K562 (cell line): Measurements from ENCODE around the gene SSH3. TPM values are rescaled to one million over a fixed set of nuclear protein-coding genes. Genes with fewer than 3 reads are reported as not detected.

Source experiments
- CBFA2T3 ChIP-seq: fragments of 450-650 bp; IDR thresholded peaks from 2 replicates; pipeline ENCODE4 v1.6.1; 2017
- CCAR2 ChIP-seq: fragments of 200-400 bp; formaldehyde crosslinking; IDR thresholded peaks from 2 replicates; pipeline ENCODE4 v1.6.1; 2017; ENCODE audit warnings: mild to moderate bottlenecking, low read depth, low read length
- FOXJ3 ChIP-seq: sonication (generic); formaldehyde crosslinking; IDR thresholded peaks from 2 replicates; pipeline ENCODE4 v1.4.0; 2020; ENCODE audit warnings: mild to moderate bottlenecking, missing genetic modification reagents
- GATAD2A ChIP-seq: fragments of 450-650 bp; IDR thresholded peaks from 2 replicates; pipeline ENCODE4 v1.6.1; 2017
- GTF2F1 ChIP-seq: IDR thresholded peaks from 2 replicates; pipeline ENCODE4 v1.6.1; 2011; ENCODE audit warnings: low read depth, low read length, improper control_type of control experiment
- HEY1 ChIP-seq: fragments of 250-450 bp; sonication (Bioruptor Pico); IDR thresholded peaks from 2 replicates; pipeline ENCODE4 v1.5.0; 2020; ENCODE audit warnings: mild to moderate bottlenecking, moderate library complexity, borderline replicate concordance
- HNRNPLL ChIP-seq: fragments of 200-400 bp; formaldehyde crosslinking; IDR thresholded peaks from 2 replicates; pipeline ENCODE4 v1.6.1; 2017; ENCODE audit warnings: low read length, low read depth, mild to moderate bottlenecking; ENCODE audit not compliant: poor library complexity, severe bottlenecking
- KAT7 ChIP-seq: sonication (generic); formaldehyde crosslinking; IDR thresholded peaks from 2 replicates; pipeline ENCODE4 v1.8.0; 2022; ENCODE audit warnings: missing genetic modification reagents, mild to moderate bottlenecking, borderline replicate concordance
- KLF6 ChIP-seq: fragments of 250-450 bp; sonication (Bioruptor Pico); IDR thresholded peaks from 2 replicates; pipeline ENCODE4 v1.4.0; 2020; ENCODE audit warnings: mild to moderate bottlenecking, moderate library complexity, borderline replicate concordance
- MAZ ChIP-seq, 2 experiments: fragments of 450-650 bp in 1 of 2; sonication (generic) in 1 of 2; formaldehyde crosslinking; IDR thresholded peaks in 1 of 2; conservative IDR thresholded peaks in 1 of 2; 2 replicates each; pipeline versions ENCODE4 v1.4.0 to v1.5.0; 2020; ENCODE audit warnings: mild to moderate bottlenecking in 1 of 2, missing genetic modification reagents in 1 of 2
- NRF1 ChIP-seq, 2 experiments: fragments of 450-650 bp; IDR thresholded peaks in 1 of 2; conservative IDR thresholded peaks in 1 of 2; 2 replicates each; pipeline ENCODE4 v1.6.1; 2014; ENCODE audit warnings: mild to moderate bottlenecking in 2 of 2
- PYGO2 ChIP-seq: fragments of 450-650 bp; IDR thresholded peaks from 2 replicates; pipeline ENCODE4 v1.6.1; 2016; ENCODE audit warnings: mild to moderate bottlenecking, missing genetic modification characterization, moderate library complexity, missing compliant biosample characterization
- RBM34 ChIP-seq: fragments of 200-400 bp; formaldehyde crosslinking; IDR thresholded peaks from 2 replicates; pipeline ENCODE4 v1.6.1; 2018; ENCODE audit warnings: low read length, borderline replicate concordance; ENCODE audit not compliant: insufficient read depth
- WHSC1 ChIP-seq: IDR thresholded peaks from one replicate; pipeline ENCODE4 v1.6.1; 2012; ENCODE audit warnings: low read length, control low read depth, inconsistent platforms
- ZKSCAN1 ChIP-seq: fragments of 150-350 bp; IDR thresholded peaks from 2 replicates; pipeline ENCODE4 v1.6.1; 2016; ENCODE audit warnings: low read depth, low read length
- ZNF184 ChIP-seq: sonication (generic); formaldehyde crosslinking; IDR thresholded peaks from 2 replicates; pipeline ENCODE4 v1.5.0; 2020; ENCODE audit warnings: missing genetic modification reagents
- ZNF668 ChIP-seq: fragments of 250-450 bp; sonication (Bioruptor Pico); IDR thresholded peaks from 2 replicates; pipeline ENCODE4 v1.8.0; 2022; ENCODE audit warnings: mild to moderate bottlenecking, inconsistent platforms
- polyA plus RNA-seq, 8 experiments: library from polyadenylated mRNA; depleted of rRNA in 4 of 8; stranded (reverse) in 5 of 8; unstranded in 3 of 8; fragments of >200 nt; fragmentation: Nextera tagmentation in 2 of 8; fragmentation: Illumina TruSeq in 1 of 8; extraction: Ambion mirVana in 2 of 8; extraction: Trizol in 1 of 8; gene quantifications; 2 replicates each; pipeline versions ENCODE4 v1.2.1 to v1.2.3, GENCODE V29; 2011 to 2014; ENCODE audit warnings: inconsistent platforms in 1 of 8, missing spikeins in 1 of 8
- total RNA-seq, 7 experiments: library from RNA; depleted of rRNA in 6 of 7; stranded (reverse); fragments of >200 nt in 6 of 7; fragmentation: Illumina TruSeq in 2 of 7; extraction: Trizol in 2 of 7; gene quantifications; 2 replicates each; pipeline versions ENCODE4 v1.2.1 to v1.2.3, GENCODE V29; 2011 to 2021; ENCODE audit warnings: low replicate concordance in 1 of 7
- TF ChIP-seq, protein P1 (sequence below): fragments of 250-450 bp; sonication (Bioruptor Pico); IDR thresholded peaks from 2 replicates; pipeline ENCODE4 v1.8.0; 2022; ENCODE audit warnings: moderate library complexity, mild to moderate bottlenecking, inconsistent platforms
- TF ChIP-seq, protein P2 (sequence below): IDR thresholded peaks from 3 replicates; pipeline ENCODE4 v1.6.1; 2011; ENCODE audit warnings: borderline replicate concordance, mild to moderate bottlenecking, moderate library complexity; ENCODE audit not compliant: insufficient read length; ENCODE audit errors: extremely low read depth
- TF ChIP-seq, protein P3 (sequence below): fragments of 450-650 bp; IDR thresholded peaks from 2 replicates; pipeline ENCODE4 v1.6.1; 2016; ENCODE audit warnings: missing biosample characterization, missing genetic modification characterization
- TF ChIP-seq, protein P4 (sequence below): fragments of 450-650 bp; IDR thresholded peaks from 2 replicates; pipeline ENCODE4 v1.6.1; 2014; ENCODE audit warnings: low read depth, mild to moderate bottlenecking, moderate library complexity, borderline replicate concordance

The SSH3 gene
- total and polyA plus RNA-seq, 9 of the 15 experiments (the other 6 are each of a cell fraction or from before 2014, with no cell fraction given), result 0.07 to 1.0 (median 0.24) TPM; not detected in 3

DNA sequence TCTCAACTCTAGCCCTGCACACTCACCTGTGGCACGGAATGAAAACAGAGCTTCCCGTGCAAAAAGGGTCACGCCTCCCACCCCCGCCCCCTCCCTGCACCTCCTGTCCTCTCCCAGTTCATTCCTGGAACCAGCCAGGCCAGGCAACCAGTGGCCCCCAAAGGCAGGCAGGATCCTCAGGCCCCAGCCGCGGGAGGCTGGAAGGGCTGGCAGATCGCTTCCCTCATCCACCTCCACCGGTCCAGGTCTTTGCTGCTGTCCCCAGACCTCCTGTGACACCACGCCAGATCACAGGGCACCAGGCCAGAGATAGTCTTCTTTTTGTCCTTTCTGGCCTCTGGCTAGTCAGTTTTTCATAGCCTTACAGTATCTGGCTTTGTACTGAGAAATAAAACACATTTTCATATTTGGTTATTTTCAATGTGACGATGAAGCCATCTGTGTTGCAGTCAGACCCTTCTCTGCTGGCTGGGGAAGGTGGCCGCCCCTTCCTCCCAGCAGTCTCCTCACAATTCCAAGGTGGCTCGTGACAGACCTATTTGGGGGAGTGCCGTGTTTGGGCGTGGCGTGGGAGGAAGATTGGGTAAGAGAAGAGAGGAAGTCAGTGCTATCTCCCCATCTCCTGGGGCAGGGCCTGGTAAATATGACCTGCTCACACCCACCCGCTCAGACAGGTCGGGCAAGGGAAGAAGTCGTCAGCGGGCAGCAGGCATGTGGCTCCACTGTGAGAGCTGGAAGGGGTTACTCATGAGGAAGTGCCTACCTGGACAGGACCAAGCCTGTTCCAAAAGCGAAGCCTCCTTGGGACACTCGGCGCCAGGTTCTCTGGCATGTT is 9.1 kb downstream of the SSH3 start (continued):
- TF ChIP-seq, protein P1, sequence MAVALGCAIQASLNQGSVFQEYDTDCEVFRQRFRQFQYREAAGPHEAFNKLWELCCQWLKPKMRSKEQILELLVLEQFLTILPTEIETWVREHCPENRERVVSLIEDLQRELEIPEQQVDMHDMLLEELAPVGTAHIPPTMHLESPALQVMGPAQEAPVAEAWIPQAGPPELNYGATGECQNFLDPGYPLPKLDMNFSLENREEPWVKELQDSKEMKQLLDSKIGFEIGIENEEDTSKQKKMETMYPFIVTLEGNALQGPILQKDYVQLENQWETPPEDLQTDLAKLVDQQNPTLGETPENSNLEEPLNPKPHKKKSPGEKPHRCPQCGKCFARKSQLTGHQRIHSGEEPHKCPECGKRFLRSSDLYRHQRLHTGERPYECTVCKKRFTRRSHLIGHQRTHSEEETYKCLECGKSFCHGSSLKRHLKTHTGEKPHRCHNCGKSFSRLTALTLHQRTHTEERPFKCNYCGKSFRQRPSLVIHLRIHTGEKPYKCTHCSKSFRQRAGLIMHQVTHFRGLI (CRISPR knock-in tag), result no peak
- TF ChIP-seq HNRNPLL, result no peak
- no peak for TF ChIP-seq ZKSCAN1
- no peak for TF ChIP-seq GTF2F1
- TF ChIP-seq CCAR2, result no peak
- peak in 1 of 2 experiments; percentile 39; a peak in 1 of 4 replicates for TF ChIP-seq MAZ (CRISPR knock-in tag; conservative IDR thresholded peaks at IDR 0.05 in 1 of 2, IDR thresholded peaks at IDR 0.05 in 1 of 2)
- no peak for TF ChIP-seq FOXJ3
- peak; percentile 80 for TF ChIP-seq KLF6 (CRISPR knock-in tag)
- peak; percentile 39; the same call in 1 of the 2 replicates for TF ChIP-seq CBFA2T3
- no peak for TF ChIP-seq HEY1 (CRISPR knock-in tag)
- TF ChIP-seq KAT7, result no peak
- TF ChIP-seq WHSC1, result no peak
- TF ChIP-seq GATAD2A, result peak; percentile 93
- no peak for TF ChIP-seq ZNF668
- TF ChIP-seq, protein P2, sequence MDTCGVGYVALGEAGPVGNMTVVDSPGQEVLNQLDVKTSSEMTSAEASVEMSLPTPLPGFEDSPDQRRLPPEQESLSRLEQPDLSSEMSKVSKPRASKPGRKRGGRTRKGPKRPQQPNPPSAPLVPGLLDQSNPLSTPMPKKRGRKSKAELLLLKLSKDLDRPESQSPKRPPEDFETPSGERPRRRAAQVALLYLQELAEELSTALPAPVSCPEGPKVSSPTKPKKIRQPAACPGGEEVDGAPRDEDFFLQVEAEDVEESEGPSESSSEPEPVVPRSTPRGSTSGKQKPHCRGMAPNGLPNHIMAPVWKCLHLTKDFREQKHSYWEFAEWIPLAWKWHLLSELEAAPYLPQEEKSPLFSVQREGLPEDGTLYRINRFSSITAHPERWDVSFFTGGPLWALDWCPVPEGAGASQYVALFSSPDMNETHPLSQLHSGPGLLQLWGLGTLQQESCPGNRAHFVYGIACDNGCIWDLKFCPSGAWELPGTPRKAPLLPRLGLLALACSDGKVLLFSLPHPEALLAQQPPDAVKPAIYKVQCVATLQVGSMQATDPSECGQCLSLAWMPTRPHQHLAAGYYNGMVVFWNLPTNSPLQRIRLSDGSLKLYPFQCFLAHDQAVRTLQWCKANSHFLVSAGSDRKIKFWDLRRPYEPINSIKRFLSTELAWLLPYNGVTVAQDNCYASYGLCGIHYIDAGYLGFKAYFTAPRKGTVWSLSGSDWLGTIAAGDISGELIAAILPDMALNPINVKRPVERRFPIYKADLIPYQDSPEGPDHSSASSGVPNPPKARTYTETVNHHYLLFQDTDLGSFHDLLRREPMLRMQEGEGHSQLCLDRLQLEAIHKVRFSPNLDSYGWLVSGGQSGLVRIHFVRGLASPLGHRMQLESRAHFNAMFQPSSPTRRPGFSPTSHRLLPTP, result no peak
- no peak for TF ChIP-seq ZNF184 (CRISPR knock-in tag)
- peak; percentile 32 to 54; a peak in 3 of 4 replicates for TF ChIP-seq NRF1 (conservative IDR thresholded peaks at IDR 0.05 in 1 of 2, IDR thresholded peaks at IDR 0.05 in 1 of 2)
- TF ChIP-seq, protein P3, sequence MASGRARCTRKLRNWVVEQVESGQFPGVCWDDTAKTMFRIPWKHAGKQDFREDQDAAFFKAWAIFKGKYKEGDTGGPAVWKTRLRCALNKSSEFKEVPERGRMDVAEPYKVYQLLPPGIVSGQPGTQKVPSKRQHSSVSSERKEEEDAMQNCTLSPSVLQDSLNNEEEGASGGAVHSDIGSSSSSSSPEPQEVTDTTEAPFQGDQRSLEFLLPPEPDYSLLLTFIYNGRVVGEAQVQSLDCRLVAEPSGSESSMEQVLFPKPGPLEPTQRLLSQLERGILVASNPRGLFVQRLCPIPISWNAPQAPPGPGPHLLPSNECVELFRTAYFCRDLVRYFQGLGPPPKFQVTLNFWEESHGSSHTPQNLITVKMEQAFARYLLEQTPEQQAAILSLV (tag), result no peak
- peak; percentile 43; the same call in 1 of the 2 replicates for TF ChIP-seq PYGO2 (tag)
- no peak for TF ChIP-seq RBM34
- TF ChIP-seq, protein P4, sequence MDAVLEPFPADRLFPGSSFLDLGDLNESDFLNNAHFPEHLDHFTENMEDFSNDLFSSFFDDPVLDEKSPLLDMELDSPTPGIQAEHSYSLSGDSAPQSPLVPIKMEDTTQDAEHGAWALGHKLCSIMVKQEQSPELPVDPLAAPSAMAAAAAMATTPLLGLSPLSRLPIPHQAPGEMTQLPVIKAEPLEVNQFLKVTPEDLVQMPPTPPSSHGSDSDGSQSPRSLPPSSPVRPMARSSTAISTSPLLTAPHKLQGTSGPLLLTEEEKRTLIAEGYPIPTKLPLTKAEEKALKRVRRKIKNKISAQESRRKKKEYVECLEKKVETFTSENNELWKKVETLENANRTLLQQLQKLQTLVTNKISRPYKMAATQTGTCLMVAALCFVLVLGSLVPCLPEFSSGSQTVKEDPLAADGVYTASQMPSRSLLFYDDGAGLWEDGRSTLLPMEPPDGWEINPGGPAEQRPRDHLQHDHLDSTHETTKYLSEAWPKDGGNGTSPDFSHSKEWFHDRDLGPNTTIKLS, result no peak
